ENCODE results near the gene CRIP1. TPM values are rescaled to one million over a fixed set of nuclear protein-coding genes. Genes with fewer than 3 reads are reported as not detected.

Gene CRIP1
- total RNA-seq, 1 donor from 2014 or later = 7.0 TPM

DNA sequence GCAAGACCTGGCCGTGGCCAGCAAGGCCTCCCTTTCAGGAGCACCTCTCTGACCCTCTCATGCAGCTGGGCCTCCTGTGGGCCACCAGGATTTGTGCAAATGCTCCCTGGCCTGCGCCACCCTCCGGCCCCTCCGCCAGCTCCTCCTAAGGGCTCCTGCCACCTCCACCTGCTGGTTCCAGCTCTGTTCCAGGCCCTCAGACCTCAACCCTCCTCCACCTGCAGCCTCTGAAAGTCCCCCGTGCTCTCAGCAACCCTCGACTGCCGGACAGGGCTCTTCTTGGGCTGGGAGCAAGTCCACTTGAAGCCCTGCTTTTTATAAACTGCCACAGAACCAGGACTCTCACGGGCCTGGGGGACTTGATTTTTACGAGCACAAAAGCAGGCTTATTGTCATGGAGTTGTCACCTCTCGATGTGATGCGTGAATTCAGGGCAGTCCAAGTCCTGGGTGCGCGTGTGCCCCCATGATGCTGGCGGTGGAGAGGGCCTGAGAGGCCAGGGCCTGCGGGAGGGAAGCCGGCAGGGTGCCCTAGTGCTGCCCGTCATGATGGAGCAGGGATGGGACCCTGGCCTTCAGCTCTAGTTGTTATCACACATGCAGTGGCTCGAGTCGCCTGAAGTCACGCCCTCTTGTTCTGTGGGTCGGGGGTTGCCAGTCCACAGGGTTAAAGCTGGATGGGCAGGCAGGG is 13.5 kb downstream of the CRIP1 start:
- TF ChIP-seq, protein P1, sequence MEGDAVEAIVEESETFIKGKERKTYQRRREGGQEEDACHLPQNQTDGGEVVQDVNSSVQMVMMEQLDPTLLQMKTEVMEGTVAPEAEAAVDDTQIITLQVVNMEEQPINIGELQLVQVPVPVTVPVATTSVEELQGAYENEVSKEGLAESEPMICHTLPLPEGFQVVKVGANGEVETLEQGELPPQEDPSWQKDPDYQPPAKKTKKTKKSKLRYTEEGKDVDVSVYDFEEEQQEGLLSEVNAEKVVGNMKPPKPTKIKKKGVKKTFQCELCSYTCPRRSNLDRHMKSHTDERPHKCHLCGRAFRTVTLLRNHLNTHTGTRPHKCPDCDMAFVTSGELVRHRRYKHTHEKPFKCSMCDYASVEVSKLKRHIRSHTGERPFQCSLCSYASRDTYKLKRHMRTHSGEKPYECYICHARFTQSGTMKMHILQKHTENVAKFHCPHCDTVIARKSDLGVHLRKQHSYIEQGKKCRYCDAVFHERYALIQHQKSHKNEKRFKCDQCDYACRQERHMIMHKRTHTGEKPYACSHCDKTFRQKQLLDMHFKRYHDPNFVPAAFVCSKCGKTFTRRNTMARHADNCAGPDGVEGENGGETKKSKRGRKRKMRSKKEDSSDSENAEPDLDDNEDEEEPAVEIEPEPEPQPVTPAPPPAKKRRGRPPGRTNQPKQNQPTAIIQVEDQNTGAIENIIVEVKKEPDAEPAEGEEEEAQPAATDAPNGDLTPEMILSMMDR (conservative IDR thresholded peaks at IDR 0.05; ENCODE audit: low read depth, low read length) = no peak
- no peak overlapping the region for H3K4me3 ChIP-seq (ENCODE audit: low read depth, low read length)
- DNase-seq (ENCODE audit: low read depth) = no peak

DNA sequence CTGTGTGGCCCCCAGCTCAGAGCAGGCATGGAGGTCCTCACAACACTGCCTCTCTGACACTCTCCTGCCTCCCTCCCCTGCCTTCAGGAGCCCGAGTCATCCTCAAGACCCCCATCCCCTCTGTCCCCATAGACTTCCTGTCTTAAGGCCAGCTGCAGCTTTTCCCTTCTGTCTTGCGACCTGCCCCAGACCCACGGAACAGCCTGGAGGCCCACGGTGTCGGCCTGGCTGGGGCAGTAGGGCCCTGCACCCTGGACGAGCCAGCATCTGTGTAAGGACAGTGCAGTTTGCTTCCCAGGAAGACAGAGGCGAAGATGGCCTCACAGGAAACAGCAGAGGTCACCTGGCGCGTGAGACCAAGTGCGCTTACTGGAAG is 14.0 kb downstream of the CRIP1 start:
- no peak for DNase-seq (ENCODE audit: low read depth)
- TF ChIP-seq, protein P1 (conservative IDR thresholded peaks at IDR 0.05; ENCODE audit: low read depth, low read length) = no peak
- H3K4me3 ChIP-seq (ENCODE audit: low read depth, low read length) = no peak overlapping the region

DNA sequence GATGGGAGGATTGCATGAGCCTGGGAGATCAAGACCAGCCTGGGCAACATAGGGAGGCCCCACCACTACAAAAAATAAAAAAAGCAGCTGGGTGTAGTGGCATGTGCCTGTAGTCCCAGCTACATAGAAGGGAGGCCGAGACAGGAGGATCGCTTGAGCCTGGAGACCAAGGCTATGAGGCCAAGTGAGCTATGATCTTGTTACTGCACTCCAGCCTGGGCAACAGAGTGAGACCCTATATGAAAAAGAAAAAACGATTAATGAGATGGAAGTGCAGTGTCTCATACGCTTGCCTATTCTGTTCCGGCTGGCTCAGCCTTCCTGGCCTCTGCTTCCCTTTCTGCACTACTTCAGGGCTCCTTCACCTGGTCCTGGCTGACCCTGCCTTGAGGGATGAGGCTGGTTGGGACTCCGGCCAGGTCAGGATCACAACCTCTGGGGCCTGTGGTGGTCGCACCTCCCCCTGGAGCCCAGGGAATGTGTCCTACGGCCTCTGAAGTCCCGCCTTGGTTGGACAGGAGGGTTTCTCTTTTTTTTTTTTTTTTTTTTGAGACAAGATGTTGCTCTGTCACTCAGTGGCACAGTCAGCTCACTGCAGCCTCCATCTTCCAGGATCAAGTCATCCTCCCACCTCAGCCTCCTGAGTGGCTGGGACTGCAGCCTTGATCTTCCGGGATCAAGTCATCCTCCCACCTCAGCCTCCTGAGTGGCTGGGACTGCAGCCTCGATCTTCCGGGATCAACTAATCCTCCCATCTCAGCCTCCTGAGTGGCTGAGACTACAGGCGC is 15.0 kb downstream of the CRIP1 start:
- no peak overlapping the region for H3K4me3 ChIP-seq (ENCODE audit: low read depth, low read length)
- TF ChIP-seq, protein P1 (conservative IDR thresholded peaks at IDR 0.05; ENCODE audit: low read depth, low read length) = no peak
- DNase-seq (ENCODE audit: low read depth) = no peak

DNA sequence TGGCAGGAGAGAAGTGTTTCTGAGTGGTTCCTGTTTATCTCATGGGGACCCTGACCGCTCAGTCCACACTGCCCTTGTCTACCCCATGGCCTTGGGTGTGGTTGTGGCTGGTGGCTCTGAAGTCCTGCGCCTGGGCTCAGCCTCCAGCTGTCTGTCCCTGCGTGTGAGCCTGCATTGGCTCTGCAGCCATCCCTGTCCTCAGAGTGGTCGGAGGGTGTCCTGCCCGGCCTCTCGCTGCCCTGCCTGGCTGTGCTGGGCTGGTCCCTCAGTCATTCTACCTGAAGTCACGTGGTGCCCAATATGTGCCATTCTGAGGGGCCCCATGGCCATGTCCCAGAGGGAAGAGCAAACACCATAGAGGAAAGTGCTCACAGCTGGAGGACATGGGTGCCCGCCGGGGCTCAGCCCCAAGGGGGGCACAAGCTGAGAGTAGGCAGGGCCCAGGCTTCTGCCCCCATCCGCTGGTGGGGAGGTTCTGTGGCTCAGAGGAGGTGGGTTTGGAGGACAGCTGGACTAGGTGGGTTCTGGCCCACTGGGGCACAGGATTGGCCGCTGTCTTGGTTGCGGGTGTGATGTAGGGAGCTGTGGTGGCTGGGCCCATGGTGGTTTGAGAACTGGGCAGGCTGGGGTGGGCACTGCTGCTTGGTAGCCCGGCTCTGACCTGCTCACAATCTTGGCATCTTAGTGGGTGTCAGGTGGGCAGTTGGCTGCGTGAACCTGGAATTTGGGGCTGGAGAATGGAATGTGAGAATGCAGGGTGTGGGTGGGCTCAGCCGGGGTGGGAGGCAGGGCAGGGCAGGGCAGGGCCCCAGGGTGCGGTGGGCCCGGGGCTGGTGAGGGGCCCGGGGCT is 16.0 kb downstream of the CRIP1 start:
- no peak for DNase-seq (ENCODE audit: low read depth)
- TF ChIP-seq, protein P1 (conservative IDR thresholded peaks at IDR 0.05; ENCODE audit: low read depth, low read length) = no peak
- no peak overlapping the region for H3K4me3 ChIP-seq (ENCODE audit: low read depth, low read length)

DNA sequence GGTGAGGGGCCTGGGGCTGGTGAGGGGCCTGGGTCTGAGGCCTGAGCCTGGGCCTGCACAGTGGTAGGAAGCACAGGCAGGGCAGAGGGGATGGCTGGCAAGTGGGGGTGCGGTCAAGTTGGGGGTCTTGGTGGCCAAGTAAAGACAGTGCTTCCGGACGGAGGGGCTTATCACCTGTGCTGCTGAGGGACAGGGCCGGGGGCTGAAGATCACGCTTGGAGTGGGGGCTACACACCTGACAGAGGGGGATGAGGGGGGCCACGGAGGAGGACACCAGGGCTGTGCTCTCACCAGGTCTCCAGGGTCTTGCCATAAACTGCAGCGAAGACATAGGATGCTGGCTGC is 16.6 kb downstream of the CRIP1 start:
- TF ChIP-seq, protein P1 (conservative IDR thresholded peaks at IDR 0.05; ENCODE audit: low read depth, low read length) = no peak
- DNase-seq (ENCODE audit: low read depth) = no peak
- no peak overlapping the region for H3K4me3 ChIP-seq (ENCODE audit: low read depth, low read length)

DNA sequence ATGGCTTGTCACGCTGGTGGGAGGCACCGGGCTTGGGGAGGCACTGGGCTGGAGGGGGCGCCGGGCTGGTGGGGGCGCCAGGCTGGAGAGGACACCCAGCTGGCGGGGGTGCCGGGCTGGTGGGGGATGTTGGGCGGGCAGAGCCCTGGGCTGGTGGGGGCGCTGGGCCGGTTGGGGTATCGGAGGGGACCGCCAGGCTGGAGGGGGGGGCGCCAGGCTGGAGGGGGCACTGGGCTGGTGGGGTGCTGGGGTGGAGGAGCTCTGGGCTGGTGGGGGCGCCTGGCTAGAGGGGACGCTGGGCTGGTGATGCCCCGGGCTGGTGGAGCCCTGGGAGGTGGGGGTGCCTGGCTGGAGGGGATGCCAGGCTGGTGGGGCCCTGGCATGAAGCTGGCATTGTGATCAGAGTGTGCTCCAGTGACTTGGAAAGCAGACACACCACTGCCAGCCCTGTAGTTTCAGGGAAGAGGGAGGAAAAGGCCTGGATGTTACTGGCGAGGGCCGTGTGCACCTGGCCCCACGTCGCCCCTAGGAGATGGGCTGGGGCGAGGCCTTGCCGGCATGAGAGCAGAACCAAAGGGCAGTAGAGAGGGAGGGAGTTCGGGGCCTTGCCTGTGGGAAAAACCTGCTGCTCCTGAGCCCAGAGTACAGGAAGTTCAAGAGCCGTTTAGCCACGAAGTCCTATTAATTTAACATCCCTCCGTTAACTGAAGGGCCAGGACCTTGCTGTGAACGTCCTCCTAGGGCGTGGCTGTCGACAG is 17.4 kb downstream of the CRIP1 start:
- H3K4me3 ChIP-seq (ENCODE audit: low read depth, low read length) = no peak overlapping the region
- no peak for DNase-seq (ENCODE audit: low read depth)
- TF ChIP-seq, protein P1 (conservative IDR thresholded peaks at IDR 0.05; ENCODE audit: low read depth, low read length) = no peak

All from epithelial cell of proximal tubule (primary cell).